Measurements from ENCODE around the gene FECH.
"Not testable (repeated sequence)": the region's sequence is repeated elsewhere in the genome, so short reads cannot be mapped to it uniquely, and the experiment has no call there.

FECH gene

DNA sequence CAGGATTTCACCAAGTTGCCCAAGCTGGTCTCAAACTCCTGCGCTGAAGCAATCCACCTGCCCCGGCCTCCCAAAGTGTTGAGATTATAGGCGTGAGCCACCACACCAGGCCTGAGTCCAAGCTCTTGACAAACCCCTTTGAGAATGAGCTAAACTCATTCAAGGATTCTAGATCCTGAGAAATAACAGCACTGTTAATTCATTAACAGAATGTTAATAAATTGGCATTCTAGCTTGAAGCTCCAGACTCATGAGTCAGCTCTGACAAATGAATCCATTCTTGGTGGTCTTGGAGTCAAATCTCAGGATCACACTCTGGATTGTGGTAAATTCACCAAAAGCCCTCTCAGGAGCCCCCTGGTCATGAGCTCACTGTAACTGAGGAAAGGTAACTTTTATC is 33.4 kb upstream of the FECH start:
- Histone ChIP-seq H3K27ac (ENCODE audit: low read depth, low read length) (no peak overlapping the region), H3K4me1 (ENCODE audit: control insufficient read depth, insufficient read depth, low read length) (no peaks in the 10 kb centered on the region), H3K9me3 (ENCODE audit: control insufficient read depth, insufficient read depth, low read length) (no peaks in the 10 kb centered on the region), H3K36me3 (ENCODE audit: control insufficient read depth, insufficient read depth, low read length) (peaks cover 44% of the 10 kb centered on the region), H3K27me3 (ENCODE audit: control insufficient read depth, insufficient read depth, low read length) (no peaks in the 10 kb centered on the region), H3K4me3 (ENCODE audit: low read depth, low read length) (no peak overlapping the region), H3K9ac (ENCODE audit: low read depth, low read length) (no peak overlapping the region)

DNA sequence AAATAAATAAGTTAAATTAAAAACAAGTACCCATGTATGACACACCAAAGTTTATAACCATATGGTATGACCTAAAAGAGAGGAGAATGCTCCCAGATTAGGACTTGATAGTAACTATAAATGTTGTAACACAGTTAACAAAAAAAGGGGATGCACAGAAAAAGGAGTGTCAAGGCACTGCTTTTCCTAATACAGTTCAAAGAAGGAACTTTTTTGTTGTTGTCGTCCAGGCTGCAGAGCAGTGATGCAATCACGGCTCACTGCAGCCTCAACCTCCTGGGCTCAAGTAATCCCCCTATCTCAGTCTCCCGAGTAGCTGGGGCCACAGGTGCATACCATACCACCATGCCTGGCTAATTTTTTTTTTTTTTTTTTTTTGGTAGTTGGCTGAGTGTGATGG is 32.4 kb upstream of the FECH start:
- no peaks in the 10 kb centered on the region for H3K27me3 ChIP-seq (ENCODE audit: control insufficient read depth, insufficient read depth, low read length)
- H3K27ac ChIP-seq (ENCODE audit: low read depth, low read length) = no peak overlapping the region
- no peak overlapping the region for H3K9ac ChIP-seq (ENCODE audit: low read depth, low read length)
- H3K4me1 ChIP-seq (ENCODE audit: control insufficient read depth, insufficient read depth, low read length) = no peaks in the 10 kb centered on the region
- H3K9me3 ChIP-seq (ENCODE audit: control insufficient read depth, insufficient read depth, low read length) = no peaks in the 10 kb centered on the region
- H3K4me3 ChIP-seq (ENCODE audit: low read depth, low read length) = no peak overlapping the region
- H3K36me3 ChIP-seq (ENCODE audit: control insufficient read depth, insufficient read depth, low read length) = peaks cover 52% of the 10 kb centered on the region

- Histone ChIP-seq H3K27ac (ENCODE audit: low read depth, low read length) (no peak overlapping the region), H3K9me3 (ENCODE audit: control insufficient read depth, insufficient read depth, low read length) (no peaks in the 10 kb centered on the region), H3K9ac (ENCODE audit: low read depth, low read length) (no peak overlapping the region), H3K27me3 (ENCODE audit: control insufficient read depth, insufficient read depth, low read length) (no peaks in the 10 kb centered on the region), H3K36me3 (ENCODE audit: control insufficient read depth, insufficient read depth, low read length) (peaks cover 96% of the 10 kb centered on the region), H3K4me1 (ENCODE audit: control insufficient read depth, insufficient read depth, low read length) (no peaks in the 10 kb centered on the region), H3K4me3 (ENCODE audit: low read depth, low read length) (no peak overlapping the region)
Measured at GRCh38 chr18:57603871-57604270, 17.4 kb upstream of the FECH start.

GRCh38 chr18:57595347-57595746 is 8.8 kb upstream of the FECH start:
- no peaks in the 10 kb centered on the region for H3K27me3 ChIP-seq (ENCODE audit: control insufficient read depth, insufficient read depth, low read length)
- no peak overlapping the region for H3K4me3 ChIP-seq (ENCODE audit: low read depth, low read length)
- H3K4me1 ChIP-seq (ENCODE audit: control insufficient read depth, insufficient read depth, low read length) = no peaks in the 10 kb centered on the region

GRCh38 chr18:57592716-57593115 is 6.2 kb upstream of the FECH start:
- not testable (repeated sequence) for H3K9ac ChIP-seq (ENCODE audit: low read depth, low read length); H3K4me1 ChIP-seq (ENCODE audit: control insufficient read depth, insufficient read depth, low read length); H3K9me3 ChIP-seq (ENCODE audit: control insufficient read depth, insufficient read depth, low read length); H3K36me3 ChIP-seq (ENCODE audit: control insufficient read depth, insufficient read depth, low read length); H3K27me3 ChIP-seq (ENCODE audit: control insufficient read depth, insufficient read depth, low read length); H3K27ac ChIP-seq (ENCODE audit: low read depth, low read length); H3K4me3 ChIP-seq (ENCODE audit: low read depth, low read length)

More at GRCh38 chr18:57595347-57595746, 8.8 kb upstream of the FECH start:
- Histone ChIP-seq H3K36me3 (ENCODE audit: control insufficient read depth, insufficient read depth, low read length) (peaks cover 26% of the 10 kb centered on the region), H3K9ac (ENCODE audit: low read depth, low read length) (no peak overlapping the region), H3K27ac (ENCODE audit: low read depth, low read length) (peak overlapping the region; percentile 28), H3K9me3 (ENCODE audit: control insufficient read depth, insufficient read depth, low read length) (no peaks in the 10 kb centered on the region)

GRCh38 chr18:57589161-57589560 is 2.7 kb upstream of the FECH start:
- H3K27ac ChIP-seq (ENCODE audit: low read depth, low read length) = no peak overlapping the region
- no peaks in the 10 kb centered on the region for H3K36me3 ChIP-seq (ENCODE audit: control insufficient read depth, insufficient read depth, low read length)
- H3K9ac ChIP-seq (ENCODE audit: low read depth, low read length) = no peak overlapping the region
- H3K27me3 ChIP-seq (ENCODE audit: control insufficient read depth, insufficient read depth, low read length) = no peaks in the 10 kb centered on the region
- peaks cover 12% of the 10 kb centered on the region; the same call in 1 of the 2 replicates for H3K4me1 ChIP-seq (ENCODE audit: control insufficient read depth, insufficient read depth, low read length)
- no peaks in the 10 kb centered on the region for H3K9me3 ChIP-seq (ENCODE audit: control insufficient read depth, insufficient read depth, low read length)
- H3K4me3 ChIP-seq (ENCODE audit: low read depth, low read length) = no peak overlapping the region

DNA sequence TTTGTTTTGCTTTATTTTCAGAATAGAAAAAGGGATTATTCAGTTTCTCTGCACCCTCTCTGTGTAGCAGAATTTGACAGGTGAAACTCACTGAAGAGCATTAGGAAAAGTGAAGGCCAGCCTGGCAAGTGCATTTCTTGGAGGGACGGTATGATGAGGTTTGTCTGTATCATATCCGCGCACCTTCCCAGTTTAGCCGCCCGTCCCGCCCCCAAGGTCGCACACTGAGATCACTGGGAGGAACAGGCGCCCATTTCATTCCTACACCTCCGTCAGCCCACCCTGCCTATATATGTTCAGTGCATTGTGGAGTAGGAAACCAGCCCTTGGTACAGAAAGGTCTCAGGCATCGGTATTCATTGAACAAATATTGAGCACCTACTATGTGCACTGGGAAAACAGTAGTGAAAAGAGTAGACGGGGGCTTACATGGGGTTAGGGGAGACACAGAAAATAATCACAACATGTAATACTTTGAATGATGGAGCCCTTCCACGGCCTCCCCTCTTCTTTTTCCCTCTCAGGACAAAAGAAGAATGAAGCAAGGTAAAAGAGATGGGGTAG is 678 bp upstream of the FECH start:
- H3K4me3 ChIP-seq (ENCODE audit: low read depth, low read length) = peak overlapping the region; percentile 77
- H3K27me3 ChIP-seq (ENCODE audit: control insufficient read depth, insufficient read depth, low read length) = no peaks in the 10 kb centered on the region
- H3K9ac ChIP-seq (ENCODE audit: low read depth, low read length) = peak overlapping the region; percentile 75
- peak overlapping the region; percentile 48 for H3K27ac ChIP-seq (ENCODE audit: low read depth, low read length)
- peaks cover 4% of the 10 kb centered on the region; the same call in 1 of the 2 replicates for H3K36me3 ChIP-seq (ENCODE audit: control insufficient read depth, insufficient read depth, low read length)
- peaks cover 12% of the 10 kb centered on the region; the same call in 1 of the 2 replicates for H3K4me1 ChIP-seq (ENCODE audit: control insufficient read depth, insufficient read depth, low read length)
- H3K9me3 ChIP-seq (ENCODE audit: control insufficient read depth, insufficient read depth, low read length) = no peaks in the 10 kb centered on the region

DNA sequence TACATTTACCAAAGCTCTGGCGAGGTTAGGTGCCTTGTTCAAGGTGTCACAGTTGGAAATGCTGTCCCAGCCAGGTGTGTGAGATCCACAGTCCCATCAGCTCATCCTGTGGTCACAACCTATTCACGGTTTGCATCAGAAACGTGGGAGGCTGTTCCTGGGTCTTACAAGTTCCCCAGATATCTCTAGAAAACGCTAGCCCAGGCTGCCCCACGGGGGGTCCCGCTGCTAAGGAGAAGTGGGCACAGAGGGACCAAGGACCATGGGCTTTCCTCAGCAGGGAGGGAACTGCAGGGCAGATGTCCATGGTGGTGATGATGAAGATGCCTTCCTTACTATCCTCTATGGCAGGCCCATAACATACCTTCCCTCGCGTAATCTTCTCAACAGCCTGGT is 649 bp downstream of the FECH start:
- Histone ChIP-seq H3K9ac (ENCODE audit: low read depth, low read length) (peak overlapping the region; percentile 75), H3K9me3 (ENCODE audit: control insufficient read depth, insufficient read depth, low read length) (no peaks in the 10 kb centered on the region), H3K4me1 (ENCODE audit: control insufficient read depth, insufficient read depth, low read length) (peaks cover 12% of the 10 kb centered on the region; the same call in 1 of the 2 replicates), H3K27ac (ENCODE audit: low read depth, low read length) (no peak overlapping the region), H3K4me3 (ENCODE audit: low read depth, low read length) (peak overlapping the region; percentile 77), H3K27me3 (ENCODE audit: control insufficient read depth, insufficient read depth, low read length) (no peaks in the 10 kb centered on the region), H3K36me3 (ENCODE audit: control insufficient read depth, insufficient read depth, low read length) (peaks cover 4% of the 10 kb centered on the region; the same call in 1 of the 2 replicates)

DNA sequence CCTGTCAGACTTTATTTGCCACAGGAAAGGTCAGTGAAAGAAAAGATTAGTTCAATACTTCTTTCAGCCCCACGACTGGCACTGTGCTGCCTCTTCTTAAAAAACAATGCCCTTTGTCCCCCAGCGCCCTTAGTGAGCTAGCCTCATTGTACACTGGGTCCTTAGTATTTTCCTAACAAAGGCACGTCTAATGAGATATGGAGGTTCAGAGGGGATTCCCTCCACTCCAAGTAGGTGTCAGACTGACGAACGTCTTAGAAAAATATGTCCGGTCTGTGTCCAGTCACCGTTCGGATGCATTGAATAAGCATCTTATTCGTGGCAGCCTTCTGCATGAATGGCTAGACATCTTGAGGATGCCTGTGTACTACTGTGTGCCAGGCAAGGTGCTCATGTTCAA is 1.1 kb downstream of the FECH start:
- Histone ChIP-seq H3K36me3 (ENCODE audit: control insufficient read depth, insufficient read depth, low read length) (peaks cover 4% of the 10 kb centered on the region; the same call in 1 of the 2 replicates), H3K27me3 (ENCODE audit: control insufficient read depth, insufficient read depth, low read length) (no peaks in the 10 kb centered on the region), H3K9me3 (ENCODE audit: control insufficient read depth, insufficient read depth, low read length) (no peaks in the 10 kb centered on the region), H3K27ac (ENCODE audit: low read depth, low read length) (no peak overlapping the region), H3K4me3 (ENCODE audit: low read depth, low read length) (peak overlapping the region; percentile 77), H3K9ac (ENCODE audit: low read depth, low read length) (no peak overlapping the region), H3K4me1 (ENCODE audit: control insufficient read depth, insufficient read depth, low read length) (peaks cover 12% of the 10 kb centered on the region; the same call in 1 of the 2 replicates)

- H3K27me3 ChIP-seq (ENCODE audit: control insufficient read depth, insufficient read depth, low read length) = no peaks in the 10 kb centered on the region
- H3K4me1 ChIP-seq (ENCODE audit: control insufficient read depth, insufficient read depth, low read length) = peaks cover 12% of the 10 kb centered on the region; the same call in 1 of the 2 replicates
- H3K4me3 ChIP-seq (ENCODE audit: low read depth, low read length) = no peak overlapping the region
- H3K9ac ChIP-seq (ENCODE audit: low read depth, low read length) = no peak overlapping the region
- H3K36me3 ChIP-seq (ENCODE audit: control insufficient read depth, insufficient read depth, low read length) = peaks cover 9% of the 10 kb centered on the region
- H3K27ac ChIP-seq (ENCODE audit: low read depth, low read length) = no peak overlapping the region
- no peaks in the 10 kb centered on the region for H3K9me3 ChIP-seq (ENCODE audit: control insufficient read depth, insufficient read depth, low read length)
Measured at GRCh38 chr18:57584444-57584843, 2.1 kb downstream of the FECH start.

DNA sequence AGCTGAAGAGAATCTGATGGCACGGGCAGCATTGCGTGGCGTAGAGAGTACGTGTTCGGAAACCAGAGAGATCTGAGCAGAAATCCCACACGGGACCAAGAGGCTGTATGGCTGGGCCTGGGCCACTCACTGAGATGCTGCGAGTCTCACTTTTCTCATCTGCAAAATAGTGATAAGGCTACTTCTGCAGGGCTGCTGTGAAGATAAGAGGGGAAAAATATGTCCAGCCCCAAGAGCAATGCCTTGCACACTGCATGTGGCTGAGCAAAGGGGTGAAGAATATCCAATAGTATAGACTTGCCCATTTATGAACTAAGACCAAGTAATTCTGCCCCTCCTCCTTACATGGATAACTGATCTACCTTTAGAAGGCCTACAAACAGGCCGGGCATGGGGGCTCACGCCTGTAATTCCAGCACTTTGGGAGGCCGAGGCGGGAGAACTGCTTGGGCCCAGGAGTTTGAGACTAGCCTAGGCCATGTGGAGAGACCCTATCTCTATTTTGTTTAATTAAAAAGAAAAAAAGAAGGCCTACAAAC is 3.1 kb downstream of the FECH start:
- Histone ChIP-seq H3K27me3 (ENCODE audit: control insufficient read depth, insufficient read depth, low read length) (no peaks in the 10 kb centered on the region), H3K27ac (ENCODE audit: low read depth, low read length) (no peak overlapping the region), H3K4me3 (ENCODE audit: low read depth, low read length) (no peak overlapping the region), H3K9ac (ENCODE audit: low read depth, low read length) (no peak overlapping the region), H3K36me3 (ENCODE audit: control insufficient read depth, insufficient read depth, low read length) (peaks cover 13% of the 10 kb centered on the region), H3K4me1 (ENCODE audit: control insufficient read depth, insufficient read depth, low read length) (peaks cover 12% of the 10 kb centered on the region; the same call in 1 of the 2 replicates), H3K9me3 (ENCODE audit: control insufficient read depth, insufficient read depth, low read length) (no peaks in the 10 kb centered on the region)
